Suprapubic skin (tissue), 4 donors: Measurements from ENCODE around the gene UBC. TPM values are rescaled to one million over a fixed set of nuclear protein-coding genes. Genes with fewer than 3 reads are reported as not detected.

ENCODE experiments used
- DNase-seq, 2 donors: peaks; one replicate each; pipeline ENCODE4 v3.0.0-alpha.2; 2019; ENCODE audit warnings: low spot score in 2 of 2
- H3K27ac ChIP-seq: fragments of 200-600 bp; sonication (generic); one replicate; pipeline ENCODE4 v1.5.1; 2019
- H3K27me3 ChIP-seq: fragments of 200-600 bp; sonication (generic); one replicate; pipeline ENCODE4 v1.5.1; 2019
- H3K36me3 ChIP-seq: fragments of 200-600 bp; sonication (generic); one replicate; pipeline ENCODE4 v1.5.1; 2019
- H3K4me1 ChIP-seq: fragments of 200-600 bp; sonication (generic); one replicate; pipeline ENCODE4 v1.5.1; 2019
- H3K4me3 ChIP-seq: fragments of 200-600 bp; sonication (generic); one replicate; pipeline ENCODE4 v1.5.1; 2019; ENCODE audit warnings: mild to moderate bottlenecking
- H3K9me3 ChIP-seq: fragments of 200-600 bp; sonication (generic); one replicate; pipeline ENCODE4 v1.5.1; 2019
- CTCF ChIP-seq, 2 donors: fragments of 200-600 bp in 1 of 2; fragments of 450-650 bp in 1 of 2; sonication (generic) in 1 of 2; IDR thresholded peaks; one replicate each; pipeline ENCODE4 v1.5.1; 2016 to 2019; ENCODE audit warnings: antibody characterized with exemption in 2 of 2, mild to moderate bottlenecking in 1 of 2, moderate library complexity in 1 of 2
- EP300 ChIP-seq: sonication (generic); formaldehyde crosslinking; IDR thresholded peaks from one replicate; pipeline ENCODE4 v1.6.1; 2017; ENCODE audit warnings: antibody characterized with exemption
- POLR2A ChIP-seq, 2 donors: fragments of 450-650 bp; IDR thresholded peaks; one replicate each; pipeline ENCODE4 v1.6.1; 2017; ENCODE audit warnings: antibody characterized with exemption in 2 of 2, mild to moderate bottlenecking in 2 of 2, moderate library complexity in 2 of 2
- POLR2AphosphoS5 ChIP-seq, 3 donors: sonication (generic); formaldehyde crosslinking; IDR thresholded peaks; one replicate each; pipeline ENCODE4 v1.6.1; 2017; ENCODE audit warnings: antibody characterized with exemption in 3 of 3
- WGBS: methylation state at CpG from one replicate; pipeline ENCODE4 v1.1.5; 2018; 5-methylcytosine and 5-hydroxymethylcytosine counted together
- total RNA-seq, 4 donors: library from RNA; depleted of rRNA; stranded (reverse); fragments of >200 nt; gene quantifications; one replicate each; pipeline ENCODE4 v1.1.0, GENCODE V29; 2016

The UBC gene
- total RNA-seq, 4 donors from 2014 or later = 1,287 to 1,717 (median 1,373) TPM

- DNase-seq = peak; percentile 84 to 89
- Histone ChIP-seq H3K27ac (peak within 1 kb of the TSS; percentile 58), H3K36me3 (no peaks in the 10 kb centered on the region), H3K27me3 (no peaks in the 10 kb centered on the region), H3K4me1 (peaks cover 29% of the 10 kb centered on the region), H3K9me3 (no peaks in the 10 kb centered on the region), H3K4me3 (peak within 1 kb of the TSS; percentile 85)
- WGBS = under 1% methylated on average over 18 of the region's 89 CpGs
- TF ChIP-seq POLR2A (IDR thresholded peaks at IDR 0.05) (peak in 1 of 2 donors; percentile 31), POLR2AphosphoS5 (IDR thresholded peaks at IDR 0.05) (no peak), EP300 (no peak), CTCF (IDR thresholded peaks at IDR 0.05) (no peak)
Measured at GRCh38 chr12:124863416-124864325, 50.8 kb downstream of the UBC start, which contains the start of gene SCARB1. SCARB1 (minus strand) TSS chr12:124863864; CDS start chr12:124863720, 144 bp downstream.

- H3K4me3 ChIP-seq = peak overlapping the region; percentile 85
- DNase-seq = no peak
- peak overlapping the region; percentile 58 for H3K27ac ChIP-seq
- no peaks in the 10 kb centered on the region for H3K27me3 ChIP-seq
- H3K36me3 ChIP-seq = no peaks in the 10 kb centered on the region
- TF ChIP-seq POLR2AphosphoS5 (IDR thresholded peaks at IDR 0.05) = no peak
- TF ChIP-seq EP300 = no peak
- TF ChIP-seq CTCF (IDR thresholded peaks at IDR 0.05) = no peak
- no peak for TF ChIP-seq POLR2A (IDR thresholded peaks at IDR 0.05)
- WGBS = 45% methylated on average over 7 of the region's 22 CpGs
- H3K4me1 ChIP-seq = peaks cover 27% of the 10 kb centered on the region
- H3K9me3 ChIP-seq = no peaks in the 10 kb centered on the region
Measured at GRCh38 chr12:124862768-124863415, 51.6 kb downstream of the UBC start.

- H3K9me3 ChIP-seq = no peaks in the 10 kb centered on the region
- 69% methylated on average over 8 of the region's 8 CpGs for WGBS
- DNase-seq = no peak
- peak overlapping the region; percentile 85 for H3K4me3 ChIP-seq
- TF ChIP-seq POLR2AphosphoS5 (IDR thresholded peaks at IDR 0.05) (no peak), EP300 (no peak), POLR2A (IDR thresholded peaks at IDR 0.05) (no peak), CTCF (IDR thresholded peaks at IDR 0.05) (no peak)
- no peaks in the 10 kb centered on the region for H3K36me3 ChIP-seq
- H3K4me1 ChIP-seq = peaks cover 27% of the 10 kb centered on the region
- H3K27ac ChIP-seq = no peak overlapping the region
- H3K27me3 ChIP-seq = no peaks in the 10 kb centered on the region
Measured at GRCh38 chr12:124861898-124862676, 52.4 kb downstream of the UBC start.

Other genes starting within 250 kb of the UBC start
- 10 to 100 TPM; 25.6 to 38.1 (median 29.0) TPM for gene SCARB1, start 50.8 kb downstream of the UBC start, total RNA-seq
- gene DHX37, start 74.5 kb upstream of the UBC start, total RNA-seq = 10 to 100 TPM; 11.9 to 23.4 (median 20.2) TPM
- 10 to 100 TPM in 3 of 4 donors, 1 to 10 TPM in 1; 9.1 to 25.0 (median 17.7) TPM for gene BRI3BP, start 79.0 kb upstream of the UBC start, total RNA-seq
- gene AACS, start 150.8 kb upstream of the UBC start, total RNA-seq = 100 to 1,000 TPM in 1 of 4 donors, 10 to 100 TPM in 3; 69.0 to 103 (median 77.0) TPM